K562 (cell line): Measurements from ENCODE around the gene FXN. TPM values are rescaled to one million over a fixed set of nuclear protein-coding genes. Genes with fewer than 3 reads are reported as not detected.

Experiments used
- ATAC-seq: fragments of 200-7000 bp; cut with Tn5 transposase; 3 replicates; pipeline ENCODE4 v1.9.1; 2020; ENCODE audit warnings: moderate library complexity
- BruUV-seq: library from RNA; stranded (reverse); fragments of 400-500 nt; replicated peaks from 2 replicates; lab custom pipeline; 2021; lab: Mats Ljungman, UMichigan
- CTCF ChIA-PET: fragments of 300-600 bp; formaldehyde crosslinking; extraction: SDS; loops from one replicate; lab custom pipeline; 2021; ENCODE audit warnings: low intra/inter-chr PET ratio; lab: Yijun Ruan, JAX
- POLR2A ChIA-PET: fragments of 300-600, 350-650 bp; sonication (Branson Sonifier 250); formaldehyde crosslinking; extraction: SDS; loops from one replicate; lab custom pipeline; 2021; ENCODE audit warnings: antibody characterized with exemption, inconsistent platforms; lab: Yijun Ruan, JAX
- DNase-seq, 4 experiments: peaks; one replicate each; pipeline versions ENCODE4 v3.0.0 to v3.0.0-alpha.2; 2011 to 2018; ENCODE audit warnings: low spot score in 3 of 4, mixed read lengths in 3 of 4; ENCODE audit errors: extremely low read depth in 1 of 4
- FAIRE-seq: peaks from 2 replicates; lab custom pipeline; 2011; peaks lifted over from hg19 to GRCh38; lab: Jason Lieb, UNC
- H2AFZ ChIP-seq: 2 replicates; pipeline ENCODE4 v1.6.0; 2011; ENCODE audit warnings: low read depth, low read length, control low read depth, inconsistent platforms
- H3K27ac ChIP-seq: fragments of 200-600 bp; 3 replicates; pipeline ENCODE4 v1.8.0; 2011; ENCODE audit warnings: low read depth, mild to moderate bottlenecking, control low read depth, inconsistent platforms, low read length, moderate library complexity, mixed read lengths; ENCODE audit errors: extremely low read depth
- H3K27me3 ChIP-seq, 2 experiments: fragments of 300-600 bp in 1 of 2; 2 replicates in 1 of 2; 3 replicates in 1 of 2; pipeline versions ENCODE4 v1.6.0 to v1.8.0; 2011; ENCODE audit warnings: inconsistent platforms in 2 of 2, low read length in 2 of 2, mild to moderate bottlenecking in 1 of 2, mixed read lengths in 1 of 2, moderate library complexity in 1 of 2; ENCODE audit not compliant: control insufficient read depth in 2 of 2, insufficient read depth in 2 of 2
- H3K36me3 ChIP-seq: fragments of 300-600 bp; 3 replicates; pipeline ENCODE4 v1.8.0; 2011; ENCODE audit warnings: mild to moderate bottlenecking, low read length, inconsistent platforms; ENCODE audit not compliant: control insufficient read depth, insufficient read depth
- H3K4me1 ChIP-seq, 2 experiments: fragments of 200-600 bp in 1 of 2; replicated peaks in 1 of 2; 2 replicates in 1 of 2; 3 replicates in 1 of 2; pipeline versions ENCODE4 v1.5.1 to v1.8.0; 2011; ENCODE audit warnings: inconsistent platforms in 2 of 2, low read length in 2 of 2, mild to moderate bottlenecking in 1 of 2, mixed read lengths in 1 of 2, moderate library complexity in 1 of 2; ENCODE audit not compliant: control insufficient read depth in 2 of 2, insufficient read depth in 2 of 2
- H3K4me2 ChIP-seq: 2 replicates; pipeline ENCODE4 v1.6.1; 2011; ENCODE audit warnings: low read length, control low read depth, inconsistent platforms, mixed read lengths; ENCODE audit not compliant: insufficient read depth
- H3K4me3 ChIP-seq: fragments of 200-600 bp; sonication (generic), shearing (Covaris generic); 2 replicates; pipeline ENCODE4 v1.5.1; 2016; ENCODE audit warnings: control low read depth, inconsistent platforms
- H3K79me2 ChIP-seq: fragments of 200-600 bp; 3 replicates; pipeline ENCODE4 v1.8.0; 2011; ENCODE audit warnings: low read length, inconsistent platforms; ENCODE audit not compliant: control insufficient read depth, insufficient read depth
- H3K9ac ChIP-seq, 2 experiments: 2 replicates each; pipeline versions ENCODE4 v1.6.0 to v1.6.1; 2011; ENCODE audit warnings: low read depth in 2 of 2, low read length in 2 of 2, control low read depth in 1 of 2, inconsistent platforms in 1 of 2, mild to moderate bottlenecking in 1 of 2, mixed read lengths in 1 of 2; ENCODE audit not compliant: insufficient read depth in 1 of 2
- H3K9me1 ChIP-seq: one replicate; pipeline ENCODE4 v1.6.0; 2011; ENCODE audit warnings: inconsistent platforms, mild to moderate bottlenecking, low read length, moderate library complexity; ENCODE audit not compliant: control insufficient read depth, insufficient read depth
- H3K9me3 ChIP-seq: replicated peaks from 2 replicates; pipeline ENCODE4 v1.5.1; 2011; ENCODE audit warnings: low read depth, low read length, inconsistent platforms; ENCODE audit not compliant: control insufficient read depth, insufficient read depth
- H4K20me1 ChIP-seq: replicated peaks from 2 replicates; pipeline ENCODE4 v1.6.1; 2011; ENCODE audit warnings: low read length, inconsistent platforms, mixed read lengths; ENCODE audit not compliant: control insufficient read depth, insufficient read depth
- BDP1 ChIP-seq: IDR thresholded peaks from 3 replicates; pipeline ENCODE4 v1.6.1; 2011; ENCODE audit not compliant: insufficient read length, insufficient read depth
- FOSL1 ChIP-seq: fragments of 200-800 bp; sonication (Bioruptor generic); conservative IDR thresholded peaks from 2 replicates; pipeline ENCODE4 v1.6.1; 2016; ENCODE audit warnings: missing genetic modification characterization, missing compliant biosample characterization
- HNRNPK ChIP-seq: fragments of 200-400 bp; formaldehyde crosslinking; IDR thresholded peaks from one replicate; pipeline ENCODE4 v1.6.1; 2018; ENCODE audit warnings: mild to moderate bottlenecking, low read depth, low read length; ENCODE audit not compliant: poor library complexity, severe bottlenecking
- JUND ChIP-seq, 2 experiments: IDR thresholded peaks; 2 replicates in 1 of 2; 3 replicates in 1 of 2; pipeline ENCODE4 v1.6.1; 2011; ENCODE audit warnings: borderline replicate concordance in 2 of 2, low read depth in 2 of 2, low read length in 2 of 2, improper control_type of control experiment in 1 of 2, missing biosample characterization in 1 of 2, missing genetic modification characterization in 1 of 2, missing genetic modification reagents in 1 of 2
- NFE2L1 ChIP-seq: fragments of 450-650 bp; IDR thresholded peaks from 2 replicates; pipeline ENCODE4 v1.6.1; 2016; ENCODE audit warnings: missing genetic modification characterization, low read depth, mild to moderate bottlenecking, missing compliant biosample characterization, moderate library complexity, borderline replicate concordance
- NFXL1 ChIP-seq: fragments of 450-650 bp; formaldehyde crosslinking; IDR thresholded peaks from 2 replicates; pipeline ENCODE4 v1.4.0; 2021; ENCODE audit warnings: mild to moderate bottlenecking
- PPARD ChIP-seq: fragments of 250-450 bp; sonication (Bioruptor Pico); IDR thresholded peaks from 2 replicates; pipeline ENCODE4 v1.8.0; 2022; ENCODE audit warnings: inconsistent platforms, mild to moderate bottlenecking, moderate library complexity
- RAD51 ChIP-seq: fragments of 450-650 bp; IDR thresholded peaks from 2 replicates; pipeline ENCODE4 v1.7.1; 2016; ENCODE audit warnings: low read depth, mild to moderate bottlenecking, borderline replicate concordance
- SFPQ ChIP-seq: fragments of 200-400 bp; formaldehyde crosslinking; IDR thresholded peaks from 2 replicates; pipeline ENCODE4 v1.6.1; 2017; ENCODE audit warnings: mild to moderate bottlenecking, low read depth, low read length, moderate library complexity
- TSC22D4 ChIP-seq: fragments of 450-650 bp; IDR thresholded peaks from 2 replicates; pipeline ENCODE4 v1.6.1; 2016; ENCODE audit warnings: missing genetic modification characterization, missing biosample characterization, control low read depth
- ZBTB12 ChIP-seq: fragments of 250-450 bp; sonication (Bioruptor Pico); IDR thresholded peaks from 2 replicates; pipeline ENCODE4 v1.4.0; 2020
- ZBTB9 ChIP-seq: fragments of 450-650 bp; formaldehyde crosslinking; IDR thresholded peaks from 2 replicates; pipeline ENCODE4 v1.4.0; 2020; ENCODE audit warnings: mild to moderate bottlenecking, moderate library complexity
- ZNF395 ChIP-seq: fragments of 200-800 bp; sonication (Bioruptor generic); IDR thresholded peaks from 2 replicates; pipeline ENCODE4 v1.6.1; 2017; ENCODE audit warnings: missing genetic modification characterization, missing compliant biosample characterization
- WGBS: fragments of 100-300 bp; shearing (Covaris generic); methylation state at CpG from one replicate; pipeline ENCODE4 v1.1.6; 2016; ENCODE audit warnings: low coverage, mixed read lengths; ENCODE audit not compliant: insufficient coverage; ENCODE audit errors: missing lambda C conversion rate; 5-methylcytosine and 5-hydroxymethylcytosine counted together
- in situ Hi-C: fragments of 300-500 bp; cut with MboI; formaldehyde crosslinking; loops from 4 replicates; pipeline ENCODE4 v1.15.0; 2018; ENCODE audit warnings: inconsistent platforms, mixed read lengths
- intact Hi-C: fragments of 100-400 bp; cut with micrococcal nuclease; formaldehyde crosslinking; loops from 2 replicates; pipeline ENCODE4 v1.14.2; 2022
- polyA plus RNA-seq, 8 experiments: library from polyadenylated mRNA; depleted of rRNA in 4 of 8; stranded (reverse) in 5 of 8; unstranded in 3 of 8; fragments of >200 nt; fragmentation: Nextera tagmentation in 2 of 8; fragmentation: Illumina TruSeq in 1 of 8; extraction: Ambion mirVana in 2 of 8; extraction: Trizol in 1 of 8; gene quantifications; 2 replicates each; pipeline versions ENCODE4 v1.2.1 to v1.2.3, GENCODE V29; 2011 to 2014; ENCODE audit warnings: inconsistent platforms in 1 of 8, missing spikeins in 1 of 8
- total RNA-seq, 7 experiments: library from RNA; depleted of rRNA in 6 of 7; stranded (reverse); fragments of >200 nt in 6 of 7; fragmentation: Illumina TruSeq in 2 of 7; extraction: Trizol in 2 of 7; gene quantifications; 2 replicates each; pipeline versions ENCODE4 v1.2.1 to v1.2.3, GENCODE V29; 2011 to 2021; ENCODE audit warnings: low replicate concordance in 1 of 7
- TF ChIP-seq, protein P1 (sequence below): fragments of 450-650 bp; IDR thresholded peaks from 2 replicates; pipeline ENCODE4 v1.6.1; 2014; ENCODE audit warnings: low read depth, mild to moderate bottlenecking, moderate library complexity, borderline replicate concordance

FXN gene
- total and polyA plus RNA-seq, 9 of the 15 experiments (the other 6 are each of a cell fraction or from before 2014, with no cell fraction given): 7.6 to 51.5 (median 30.3) TPM

GRCh38 chr9:69040646-69041045, 5.1 kb downstream of the FXN start:
- DNase-seq (no peak), FAIRE-seq (no peak), ATAC-seq (no peak)
- intact Hi-C loops: no loop called here
- CTCF ChIA-PET: no interaction called here
- Histone ChIP-seq H3K36me3 (peaks cover 32% of the 10 kb centered on the region), H3K27ac (no peak overlapping the region), H3K27me3 (no peaks in the 10 kb centered on the region), H3K9ac (no peak overlapping the region), H2AFZ (no peak overlapping the region), H3K9me1 (no peaks in the 10 kb centered on the region), H3K9me3 (no peaks in the 10 kb centered on the region), H3K4me2 (no peak overlapping the region), H3K79me2 (peaks cover 90% of the 10 kb centered on the region), H3K4me1 (peaks cover 8 to 11% of the 10 kb centered on the region in 2 experiments; a peak in 2 of 5 replicates), H3K4me3 (no peak overlapping the region), H4K20me1 (no peaks in the 10 kb centered on the region; the same call in 1 of the 2 replicates)
- in situ Hi-C loops: loop anchor here (25.0 kb wide), 1 partner anchor 897 kb away; no protein-coding TSS in a partner anchor
- POLR2A ChIA-PET: no interaction called here
- BruUV-seq: no TSS peak
- 42% methylated on average over 1 of the region's 2 CpGs for WGBS
- TF ChIP-seq HNRNPK (no peak), RAD51 (no peak), SFPQ (no peak), TSC22D4 (tag) (no peak), ZBTB9 (no peak), BDP1 (no peak), JUND (IDR thresholded peaks at IDR 0.05; ENCODE audit: borderline replicate concordance, low read depth, low read length) (no peak), JUND (tag; IDR thresholded peaks at IDR 0.05; ENCODE audit: borderline replicate concordance, low read depth, low read length) (no peak), NFXL1 (CRISPR knock-in tag) (no peak), ZBTB12 (CRISPR knock-in tag) (no peak), FOSL1 (tag) (no peak), ZNF395 (CRISPR knock-in tag) (no peak), PPARD (CRISPR knock-in tag) (no peak), NFE2L1 (tag) (no peak)
- TF ChIP-seq, protein P1, sequence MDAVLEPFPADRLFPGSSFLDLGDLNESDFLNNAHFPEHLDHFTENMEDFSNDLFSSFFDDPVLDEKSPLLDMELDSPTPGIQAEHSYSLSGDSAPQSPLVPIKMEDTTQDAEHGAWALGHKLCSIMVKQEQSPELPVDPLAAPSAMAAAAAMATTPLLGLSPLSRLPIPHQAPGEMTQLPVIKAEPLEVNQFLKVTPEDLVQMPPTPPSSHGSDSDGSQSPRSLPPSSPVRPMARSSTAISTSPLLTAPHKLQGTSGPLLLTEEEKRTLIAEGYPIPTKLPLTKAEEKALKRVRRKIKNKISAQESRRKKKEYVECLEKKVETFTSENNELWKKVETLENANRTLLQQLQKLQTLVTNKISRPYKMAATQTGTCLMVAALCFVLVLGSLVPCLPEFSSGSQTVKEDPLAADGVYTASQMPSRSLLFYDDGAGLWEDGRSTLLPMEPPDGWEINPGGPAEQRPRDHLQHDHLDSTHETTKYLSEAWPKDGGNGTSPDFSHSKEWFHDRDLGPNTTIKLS: no peak
